Lung (tissue), 12 donors: ENCODE measurements around the gene VSTM2B. TPM values are rescaled to one million over a fixed set of nuclear protein-coding genes. Genes with fewer than 3 reads are reported as not detected.

Experiments used
- ATAC-seq: fragments of 200-7000 bp; cut with Tn5 transposase; one replicate; pipeline ENCODE4 v1.9.1; 2020; ENCODE audit warnings: moderate number of reproducible peaks; ENCODE audit not compliant: insufficient read depth, low FRiP score
- DNase-seq, 3 donors: peaks; one replicate each; pipeline ENCODE4 v3.0.0-alpha.2; 2013 to 2017
- H3K27ac ChIP-seq, 2 donors: one replicate each; pipeline ENCODE4 v1.5.1; 2013; ENCODE audit warnings: mild to moderate bottlenecking in 2 of 2, moderate library complexity in 2 of 2, control low read depth in 1 of 2, inconsistent platforms in 1 of 2, low read depth in 1 of 2, low read length in 1 of 2
- H3K27me3 ChIP-seq, 3 donors: one replicate each; pipeline ENCODE4 v1.5.1; 2013; ENCODE audit warnings: low read length in 2 of 3; ENCODE audit not compliant: control insufficient read depth in 3 of 3, insufficient read depth in 3 of 3
- H3K36me3 ChIP-seq, 4 donors: one replicate each; pipeline ENCODE4 v1.5.1; 2013; ENCODE audit warnings: low read length in 4 of 4, mild to moderate bottlenecking in 1 of 4, moderate library complexity in 1 of 4; ENCODE audit not compliant: control insufficient read depth in 4 of 4, insufficient read depth in 4 of 4
- H3K4me1 ChIP-seq, 5 donors: one replicate each; pipeline ENCODE4 v1.5.1; 2013; ENCODE audit warnings: low read length in 5 of 5, mild to moderate bottlenecking in 2 of 5, moderate library complexity in 1 of 5; ENCODE audit not compliant: control insufficient read depth in 5 of 5, insufficient read depth in 5 of 5
- H3K4me3 ChIP-seq: one replicate; pipeline ENCODE4 v1.5.1; 2013; ENCODE audit warnings: mild to moderate bottlenecking, control low read depth, moderate library complexity
- H3K9ac ChIP-seq, 2 donors: one replicate each; pipeline ENCODE4 v1.5.1; 2013; ENCODE audit warnings: low read length in 2 of 2, control low read depth in 1 of 2; ENCODE audit not compliant: insufficient read depth in 1 of 2
- H3K9me3 ChIP-seq, 4 donors: one replicate each; pipeline ENCODE4 v1.5.1; 2013; ENCODE audit warnings: low read length in 3 of 4, mild to moderate bottlenecking in 1 of 4, moderate library complexity in 1 of 4; ENCODE audit not compliant: control insufficient read depth in 4 of 4, insufficient read depth in 3 of 4
- WGBS, 2 donors: extraction: QIAGEN DNeasy Blood & Tissue Kit; methylation state at CpG; one replicate each; pipeline ENCODE4 v1.1.7; 2013; 5-methylcytosine and 5-hydroxymethylcytosine counted together
- polyA plus RNA-seq, 2 donors: library from polyadenylated mRNA; stranded (reverse); fragments of 200-250 nt; gene quantifications; one replicate each; pipeline ENCODE4 v1.2.1, GENCODE V29; 2013
- total RNA-seq, 2 donors: library from RNA; depleted of rRNA in 1 of 2; stranded (reverse); fragments of >200 nt in 1 of 2; gene quantifications; one replicate each; pipeline ENCODE4 v1.2.1, GENCODE V29; 2014 to 2021
- TF ChIP-seq, protein P1 (sequence below): IDR thresholded peaks from 2 replicates; pipeline ENCODE4 v1.5.1; 2012; ENCODE audit warnings: mild to moderate bottlenecking; ENCODE audit errors: control extremely low read depth, extremely low read depth
- donor health status: control.
- donor health status: control.
- donor health status: Bipolar disorder and iron deficiency.
- donor health status: healthy.
- donor health status: DM: yes; HTN: yes; CAD: no.

The VSTM2B gene
- total and polyA plus RNA-seq, 4 donors, result not detected

DNA sequence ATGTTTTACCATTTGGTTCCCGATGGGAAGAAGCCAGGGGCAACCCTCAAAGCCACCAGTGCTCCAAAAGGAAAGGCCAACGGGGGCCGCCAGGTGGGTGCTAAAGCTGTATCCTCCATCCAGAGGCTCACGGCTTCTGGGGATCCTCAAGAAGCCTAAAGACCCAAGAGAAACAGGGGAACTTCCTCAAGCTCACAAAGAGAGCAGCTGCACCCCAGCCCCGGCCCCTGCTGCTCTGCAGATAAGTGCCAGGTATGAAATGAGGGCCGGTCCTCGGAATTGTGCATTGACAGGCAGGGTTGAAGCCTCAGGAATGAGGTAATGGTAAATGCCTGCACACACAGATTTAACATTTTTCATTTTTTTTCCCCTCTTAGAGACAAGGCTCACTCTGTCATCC, 72.2 kb downstream of the VSTM2B start:
- ATAC-seq (no peak), DNase-seq (no peak)
- H3K27me3 ChIP-seq, result peaks cover 0 to 17% (median 4%) of the 10 kb centered on the region in 3 donors
- no peaks in the 10 kb centered on the region for H3K9me3 ChIP-seq
- no peaks in the 10 kb centered on the region for H3K4me1 ChIP-seq
- H3K36me3 ChIP-seq, result no peaks in the 10 kb centered on the region
- no peak overlapping the region for H3K4me3 ChIP-seq
- 62 to 68% methylated on average over 7 of the region's 7 CpGs for WGBS, 2 donors
- no peak overlapping the region for H3K27ac ChIP-seq
- TF ChIP-seq, protein P1, sequence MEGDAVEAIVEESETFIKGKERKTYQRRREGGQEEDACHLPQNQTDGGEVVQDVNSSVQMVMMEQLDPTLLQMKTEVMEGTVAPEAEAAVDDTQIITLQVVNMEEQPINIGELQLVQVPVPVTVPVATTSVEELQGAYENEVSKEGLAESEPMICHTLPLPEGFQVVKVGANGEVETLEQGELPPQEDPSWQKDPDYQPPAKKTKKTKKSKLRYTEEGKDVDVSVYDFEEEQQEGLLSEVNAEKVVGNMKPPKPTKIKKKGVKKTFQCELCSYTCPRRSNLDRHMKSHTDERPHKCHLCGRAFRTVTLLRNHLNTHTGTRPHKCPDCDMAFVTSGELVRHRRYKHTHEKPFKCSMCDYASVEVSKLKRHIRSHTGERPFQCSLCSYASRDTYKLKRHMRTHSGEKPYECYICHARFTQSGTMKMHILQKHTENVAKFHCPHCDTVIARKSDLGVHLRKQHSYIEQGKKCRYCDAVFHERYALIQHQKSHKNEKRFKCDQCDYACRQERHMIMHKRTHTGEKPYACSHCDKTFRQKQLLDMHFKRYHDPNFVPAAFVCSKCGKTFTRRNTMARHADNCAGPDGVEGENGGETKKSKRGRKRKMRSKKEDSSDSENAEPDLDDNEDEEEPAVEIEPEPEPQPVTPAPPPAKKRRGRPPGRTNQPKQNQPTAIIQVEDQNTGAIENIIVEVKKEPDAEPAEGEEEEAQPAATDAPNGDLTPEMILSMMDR, result no peak
- H3K9ac ChIP-seq, result no peak overlapping the region

DNA sequence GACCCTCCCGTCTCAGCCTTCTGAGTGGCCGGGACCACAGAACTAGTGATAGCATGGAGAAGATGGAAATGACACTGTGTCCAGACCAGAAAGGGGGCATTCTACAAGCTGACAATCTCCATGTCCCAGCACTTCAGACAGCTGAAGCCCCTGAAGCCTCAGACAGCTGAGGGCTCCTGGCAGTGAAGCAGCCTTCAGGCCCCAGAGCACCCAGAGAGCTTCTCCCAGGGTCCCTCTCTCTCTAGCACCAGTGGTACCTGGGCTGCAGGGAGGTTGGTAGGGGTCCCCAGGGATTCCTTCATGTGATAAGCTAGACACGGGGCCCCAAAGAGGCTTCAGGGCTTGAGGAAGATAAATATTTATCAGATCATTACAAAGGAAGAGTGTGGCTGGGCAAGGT, 72.7 kb downstream of the VSTM2B start:
- no peak overlapping the region for H3K27ac ChIP-seq
- WGBS, 2 donors, result 52 to 82% methylated on average over 3 of the region's 3 CpGs
- no peak overlapping the region for H3K4me3 ChIP-seq
- no peaks in the 10 kb centered on the region for H3K36me3 ChIP-seq
- peaks cover 0 to 17% (median 4%) of the 10 kb centered on the region in 3 donors for H3K27me3 ChIP-seq
- ATAC-seq (no peak), DNase-seq (no peak)
- H3K4me1 ChIP-seq, result no peaks in the 10 kb centered on the region
- TF ChIP-seq, protein P1, result no peak
- no peaks in the 10 kb centered on the region for H3K9me3 ChIP-seq
- H3K9ac ChIP-seq, result no peak overlapping the region

DNA sequence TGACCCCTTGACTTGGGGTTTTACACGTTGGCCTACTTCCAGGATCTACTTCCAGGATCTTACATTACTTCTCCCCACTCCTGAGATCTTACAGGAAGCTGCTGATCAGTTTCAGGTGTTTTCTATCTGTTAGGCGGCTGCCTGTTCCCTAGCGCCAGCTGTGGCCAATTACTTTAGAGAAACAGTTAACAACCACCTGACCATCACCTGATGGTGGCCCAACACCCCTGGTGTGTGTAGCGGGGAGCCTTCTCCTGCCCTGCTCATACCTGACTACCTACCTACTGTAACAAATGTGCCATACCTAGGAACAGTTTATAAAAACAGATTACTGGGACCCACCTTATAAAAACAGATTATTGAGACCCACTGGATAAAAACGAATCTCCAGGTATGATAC, 77.5 kb downstream of the VSTM2B start:
- WGBS, 2 donors, result 76 to 83% methylated on average over 5 of the region's 5 CpGs
- TF ChIP-seq, protein P1, result no peak
- no peak for ATAC-seq

More for the DNA sequence above, 77.5 kb downstream of the VSTM2B start:
- H3K4me3 ChIP-seq, result no peak overlapping the region
- peaks cover 0 to 4% (median 0%) of the 10 kb centered on the region in 4 donors for H3K36me3 ChIP-seq
- H3K4me1 ChIP-seq, result peaks cover 0 to 15% (median 3%) of the 10 kb centered on the region in 5 donors
- H3K27ac ChIP-seq, result no peak overlapping the region
- no peak overlapping the region for H3K9ac ChIP-seq
- DNase-seq, result no peak
- peaks cover 0 to under 1% (median 0%) of the 10 kb centered on the region in 3 donors for H3K27me3 ChIP-seq
- H3K9me3 ChIP-seq, result no peaks in the 10 kb centered on the region
